DND-41 (cell line): ENCODE data around the gene CCL25.

Source experiments
- ATAC-seq: fragments of 200-7000 bp; cut with Tn5 transposase; 3 replicates; pipeline ENCODE4 v1.9.1; 2021; ENCODE audit warnings: low read depth; ENCODE audit not compliant: insufficient read depth
- DNase-seq: peaks from one replicate; pipeline ENCODE4 v3.0.0-alpha.2; 2020
- H2AFZ ChIP-seq: 2 replicates; pipeline ENCODE4 v1.6.0; 2012; ENCODE audit warnings: low read depth, low read length
- H3K27ac ChIP-seq: 2 replicates; pipeline ENCODE4 v1.5.1; 2012; ENCODE audit warnings: low read length, inconsistent platforms
- H3K27me3 ChIP-seq: fragments of 200-600 bp; sonication (generic); 2 replicates; pipeline ENCODE4 v1.6.0; 2012; ENCODE audit warnings: low read length, mild to moderate bottlenecking, inconsistent platforms; ENCODE audit not compliant: insufficient read depth, poor library complexity
- H3K36me3 ChIP-seq: 2 replicates; pipeline ENCODE4 v1.5.1; 2012; ENCODE audit warnings: low read length, inconsistent platforms; ENCODE audit not compliant: insufficient read depth
- H3K4me1 ChIP-seq: 2 replicates; pipeline ENCODE4 v1.5.1; 2012; ENCODE audit warnings: mild to moderate bottlenecking, low read length; ENCODE audit not compliant: insufficient read depth
- H3K4me2 ChIP-seq: 2 replicates; pipeline ENCODE4 v1.6.0; 2012; ENCODE audit warnings: mild to moderate bottlenecking, moderate library complexity, low read length, inconsistent platforms; ENCODE audit not compliant: insufficient read depth
- H3K4me3 ChIP-seq, 2 experiments: fragments of 200-600 bp in 1 of 2; shearing (Covaris generic) in 1 of 2; 2 replicates each; pipeline ENCODE4 v1.5.1; 2012 to 2016; ENCODE audit warnings: inconsistent platforms in 2 of 2, low read length in 2 of 2, mild to moderate bottlenecking in 2 of 2, low read depth in 1 of 2, moderate library complexity in 1 of 2
- H3K79me2 ChIP-seq: 2 replicates; pipeline ENCODE4 v1.6.0; 2012; ENCODE audit warnings: low read length, inconsistent platforms; ENCODE audit not compliant: insufficient read depth
- H3K9ac ChIP-seq: 2 replicates; pipeline ENCODE4 v1.6.0; 2012; ENCODE audit warnings: low read depth, mild to moderate bottlenecking, inconsistent platforms, low read length, moderate library complexity
- H3K9me3 ChIP-seq: 2 replicates; pipeline ENCODE4 v1.5.1; 2012; ENCODE audit warnings: low read length, moderate library complexity, mild to moderate bottlenecking, inconsistent platforms; ENCODE audit not compliant: insufficient read depth, severe bottlenecking
- H4K20me1 ChIP-seq: 2 replicates; pipeline ENCODE4 v1.6.0; 2012; ENCODE audit warnings: low read length; ENCODE audit not compliant: insufficient read depth
- CTCF ChIP-seq: IDR thresholded peaks from 2 replicates; pipeline ENCODE4 v1.5.1; 2012; ENCODE audit warnings: borderline replicate concordance, low read length, moderate library complexity, mild to moderate bottlenecking; ENCODE audit not compliant: poor library complexity, severe bottlenecking; ENCODE audit errors: extremely low read depth
- EZH2 ChIP-seq: IDR thresholded peaks from 3 replicates; pipeline ENCODE4 v1.6.1; 2012; ENCODE audit warnings: borderline replicate concordance, low read depth, mild to moderate bottlenecking, moderate library complexity, low read length, inconsistent platforms; ENCODE audit not compliant: severe bottlenecking

CCL25 gene

DNA sequence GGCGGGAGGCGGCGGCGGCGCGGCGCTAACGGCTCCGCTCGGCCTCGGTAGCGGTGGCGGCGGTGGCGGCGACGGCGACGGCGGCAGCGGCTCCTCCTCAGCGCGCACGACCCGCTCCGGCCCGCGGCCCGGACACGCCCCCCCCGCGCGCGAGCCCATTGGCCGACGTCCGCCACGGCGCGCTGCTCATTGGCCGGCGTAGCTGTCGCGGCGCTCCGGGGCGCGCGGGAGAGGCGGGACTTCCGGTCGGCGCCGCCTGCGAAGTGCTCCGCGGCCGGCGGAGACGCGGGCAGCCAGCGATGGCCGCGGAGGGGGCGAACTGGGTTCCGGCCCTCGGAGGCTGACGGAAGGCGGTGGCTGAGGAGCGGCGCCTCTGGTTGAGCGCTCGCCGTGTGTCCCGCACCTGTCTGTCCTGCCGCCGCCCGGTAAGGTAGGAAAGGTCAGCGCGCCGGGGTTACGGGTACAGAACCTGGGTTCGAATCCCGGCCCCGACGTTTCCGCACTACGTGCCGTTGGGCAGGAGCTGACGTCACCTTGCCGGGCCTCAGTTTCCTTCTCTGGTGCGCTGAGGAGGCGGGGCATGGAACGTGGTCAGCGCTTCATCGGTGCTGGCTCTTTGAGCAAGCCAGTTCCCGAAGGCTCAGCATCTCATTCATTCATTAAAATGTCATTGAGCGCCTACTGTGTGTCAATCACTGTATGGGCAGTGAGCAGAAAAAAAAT is 46.9 kb upstream of the CCL25 start, which contains the start of gene ELAVL1:
Gene ELAVL1, minus strand, starts transcription at position 108 of the 723 bp plus-strand sequence. CDS start 13,826 bp downstream, outside the sequence.
- Histone ChIP-seq H3K79me2 (peaks cover 67% of the 10 kb centered on the region), H3K36me3 (peaks cover 24% of the 10 kb centered on the region), H4K20me1 (peaks cover 40% of the 10 kb centered on the region), H3K4me1 (peaks cover 49% of the 10 kb centered on the region), H2AFZ (peak within 1 kb of the TSS; percentile 100), H3K9me3 (no peaks in the 10 kb centered on the region), H3K4me3 (peak within 1 kb of the TSS; percentile 49 to 93), H3K27ac (peak within 1 kb of the TSS; percentile 84), H3K9ac (peak within 1 kb of the TSS; percentile 84), H3K27me3 (no peaks in the 10 kb centered on the region), H3K4me2 (peak within 1 kb of the TSS; percentile 80)
- TF ChIP-seq CTCF = no peak
- no peak for TF ChIP-seq EZH2
- DNase-seq = peak; percentile 88
- ATAC-seq = peak; percentile 92

GRCh38 chr19:8017808-8018207 is 34.8 kb upstream of the CCL25 start:
- Histone ChIP-seq H3K27me3 (no peaks in the 10 kb centered on the region), H3K4me2 (no peak overlapping the region), H3K79me2 (no peaks in the 10 kb centered on the region), H4K20me1 (no peaks in the 10 kb centered on the region), H3K9me3 (no peaks in the 10 kb centered on the region), H3K36me3 (no peaks in the 10 kb centered on the region), H3K4me3 (no peak overlapping the region), H3K27ac (no peak overlapping the region), H2AFZ (no peak overlapping the region), H3K4me1 (no peaks in the 10 kb centered on the region), H3K9ac (no peak overlapping the region)
- no peak for ATAC-seq
- TF ChIP-seq EZH2 (no peak), CTCF (peak; percentile 12)
- DNase-seq = no peak

- no peak overlapping the region for H3K27ac ChIP-seq
- no peak overlapping the region for H3K4me3 ChIP-seq
- H3K9ac ChIP-seq = no peak overlapping the region
- no peak for TF ChIP-seq EZH2
- no peak for TF ChIP-seq CTCF
- no peaks in the 10 kb centered on the region for H3K9me3 ChIP-seq
- no peaks in the 10 kb centered on the region for H3K36me3 ChIP-seq
- no peaks in the 10 kb centered on the region for H3K79me2 ChIP-seq
- no peak for DNase-seq
- no peak overlapping the region for H2AFZ ChIP-seq
- no peaks in the 10 kb centered on the region for H3K4me1 ChIP-seq
- no peaks in the 10 kb centered on the region for H4K20me1 ChIP-seq
- H3K27me3 ChIP-seq = no peaks in the 10 kb centered on the region
- ATAC-seq = no peak
- H3K4me2 ChIP-seq = no peak overlapping the region
These were observed 31.9 kb upstream of the CCL25 start for GRCh38 chr19:8020681-8021080.
